Stimulated activated effector memory CD8-positive, alpha-beta T cell treated with anti-CD3 and anti-CD28 coated beads, Interleukin-12 subunit alpha, Interleukin-12 subunit beta, amount 100 ng/mL, for 72 hours (primary cell): ENCODE data around the gene MED12L.
"Not testable (repeated sequence)": the region's sequence is repeated elsewhere in the genome, so short reads cannot be mapped to it uniquely, and the experiment has no call there.

Experiments used
- ATAC-seq: fragments of 150-1000 bp; cut with Tn5 transposase; 2 replicates; pipeline ENCODE4 v1.10.0; 2021
- DNase-seq, 2 donors: peaks; one replicate each; pipeline ENCODE4 v3.0.0; 2021 to 2022; ENCODE audit warnings: low spot score in 2 of 2
- H3K27ac Mint-ChIP-seq: one replicate; pipeline ENCODE4 v1.8.0; 2022; ENCODE audit warnings: mild to moderate bottlenecking, mixed read lengths
- H3K36me3 Mint-ChIP-seq: one replicate; pipeline ENCODE4 v1.8.0; 2022; ENCODE audit warnings: mild to moderate bottlenecking, mixed read lengths
- H3K4me1 Mint-ChIP-seq: one replicate; pipeline ENCODE4 v1.8.0; 2022; ENCODE audit warnings: mixed read lengths
- H3K4me3 Mint-ChIP-seq: one replicate; pipeline ENCODE4 v1.8.0; 2022; ENCODE audit warnings: mild to moderate bottlenecking, mixed read lengths
- H3K9me3 Mint-ChIP-seq: one replicate; pipeline ENCODE4 v1.8.0; 2022; ENCODE audit warnings: mixed read lengths

The MED12L gene

DNA sequence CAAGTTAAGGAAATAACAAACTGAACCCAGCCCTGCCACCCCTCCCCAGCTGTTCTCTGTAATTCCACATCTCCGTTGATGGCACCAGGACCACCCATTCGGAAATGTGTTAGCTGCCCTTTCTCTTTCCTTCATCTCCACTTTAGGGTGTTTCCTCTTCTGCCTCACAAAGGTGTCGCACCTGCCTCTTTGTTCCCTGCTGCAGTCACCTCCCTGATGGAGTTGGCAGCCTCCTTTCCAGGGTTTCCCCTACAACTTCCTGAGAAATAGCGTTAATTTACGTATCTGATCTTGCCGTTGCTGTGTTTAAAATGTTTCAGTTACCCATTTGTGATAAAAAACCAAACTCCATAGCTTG, 60.2 kb downstream of the MED12L start:
- no peak overlapping the region for H3K27ac Mint-ChIP-seq
- DNase-seq (no peak), ATAC-seq (no peak)
- no peaks in the 10 kb centered on the region for H3K36me3 Mint-ChIP-seq
- H3K4me1 Mint-ChIP-seq: no peaks in the 10 kb centered on the region
- no peaks in the 10 kb centered on the region for H3K9me3 Mint-ChIP-seq
- H3K4me3 Mint-ChIP-seq: no peak overlapping the region

DNA sequence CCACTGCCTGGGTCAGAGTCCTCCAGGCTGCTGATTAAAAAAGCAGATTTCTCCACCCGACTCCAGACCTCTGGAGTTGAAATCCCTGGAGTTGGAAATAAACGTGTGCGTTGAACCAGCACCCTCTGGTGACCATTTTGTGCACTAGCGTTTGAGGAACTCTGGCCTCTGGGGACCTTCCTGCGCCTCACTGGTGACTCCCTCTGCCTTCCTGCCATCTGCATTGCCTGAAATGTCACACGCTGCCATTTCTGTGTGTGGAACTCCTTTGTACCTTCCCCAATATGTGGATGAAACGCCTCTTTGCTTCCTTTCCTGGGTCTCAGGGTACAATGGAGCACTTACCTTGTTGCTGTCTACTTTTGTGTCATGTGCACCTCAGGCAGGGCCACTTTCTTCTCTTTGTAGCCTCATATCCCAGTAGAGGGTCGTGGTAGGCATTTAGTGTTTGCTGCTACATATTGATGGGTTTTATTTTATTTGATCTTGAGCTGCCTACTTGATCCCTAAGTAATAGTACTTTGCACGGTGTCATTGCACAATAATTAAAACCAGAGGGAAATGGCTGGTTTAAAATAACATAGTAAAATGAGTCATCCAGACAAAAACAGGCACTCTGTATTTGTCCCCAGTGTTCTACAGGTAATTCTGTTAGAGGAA, 60.7 kb downstream of the MED12L start:
- H3K27ac Mint-ChIP-seq: no peak overlapping the region
- no peaks in the 10 kb centered on the region for H3K36me3 Mint-ChIP-seq
- H3K4me1 Mint-ChIP-seq: no peaks in the 10 kb centered on the region
- ATAC-seq: peak; percentile 90
- DNase-seq: peak; percentile 20 to 64
- H3K4me3 Mint-ChIP-seq: no peak overlapping the region
- no peaks in the 10 kb centered on the region for H3K9me3 Mint-ChIP-seq

DNA sequence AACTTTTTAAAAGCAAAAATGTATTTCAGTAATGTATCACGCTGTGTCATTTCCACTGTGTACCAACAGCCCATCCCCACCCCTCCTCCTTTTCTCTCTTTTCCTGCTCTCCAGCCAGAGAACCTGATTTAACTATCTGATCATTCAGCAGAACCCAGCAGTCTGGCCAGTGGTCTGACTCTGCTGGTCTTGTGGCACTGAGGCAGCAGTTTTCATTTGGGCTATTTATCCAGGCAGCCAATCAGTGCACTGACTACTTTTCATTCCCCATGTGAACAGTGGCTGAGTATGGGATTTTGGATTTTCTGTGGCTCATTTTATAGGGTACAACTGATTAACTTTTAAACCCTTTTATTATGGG, 61.2 kb downstream of the MED12L start:
- Mint-ChIP-seq H3K9me3 (no peaks in the 10 kb centered on the region), H3K4me1 (no peaks in the 10 kb centered on the region), H3K4me3 (no peak overlapping the region), H3K36me3 (no peaks in the 10 kb centered on the region), H3K27ac (no peak overlapping the region)
- DNase-seq (no peak), ATAC-seq (no peak)

DNA sequence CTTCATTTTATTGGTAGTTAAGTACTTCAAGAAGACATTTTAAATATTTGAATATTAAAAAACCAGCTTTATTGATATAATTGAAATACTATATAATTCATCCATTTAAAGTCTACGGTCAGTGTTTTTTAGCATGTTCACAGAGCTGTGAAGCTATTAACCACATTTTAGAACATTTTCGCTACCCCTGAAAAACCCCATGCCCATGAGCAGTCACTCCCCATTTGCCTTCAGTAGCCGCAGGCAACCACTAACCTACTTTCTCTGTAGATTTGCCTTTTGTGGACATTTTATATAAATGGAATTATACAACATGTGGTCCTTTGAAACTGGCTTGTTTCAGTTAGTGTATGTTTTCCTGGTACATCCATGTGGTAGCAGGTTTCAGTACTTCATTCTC, 61.8 kb downstream of the MED12L start:
- no peaks in the 10 kb centered on the region for H3K9me3 Mint-ChIP-seq
- no peak for ATAC-seq
- H3K4me1 Mint-ChIP-seq: no peaks in the 10 kb centered on the region
- no peaks in the 10 kb centered on the region for H3K36me3 Mint-ChIP-seq
- no peak overlapping the region for H3K4me3 Mint-ChIP-seq
- no peak for DNase-seq
- no peak overlapping the region for H3K27ac Mint-ChIP-seq

DNA sequence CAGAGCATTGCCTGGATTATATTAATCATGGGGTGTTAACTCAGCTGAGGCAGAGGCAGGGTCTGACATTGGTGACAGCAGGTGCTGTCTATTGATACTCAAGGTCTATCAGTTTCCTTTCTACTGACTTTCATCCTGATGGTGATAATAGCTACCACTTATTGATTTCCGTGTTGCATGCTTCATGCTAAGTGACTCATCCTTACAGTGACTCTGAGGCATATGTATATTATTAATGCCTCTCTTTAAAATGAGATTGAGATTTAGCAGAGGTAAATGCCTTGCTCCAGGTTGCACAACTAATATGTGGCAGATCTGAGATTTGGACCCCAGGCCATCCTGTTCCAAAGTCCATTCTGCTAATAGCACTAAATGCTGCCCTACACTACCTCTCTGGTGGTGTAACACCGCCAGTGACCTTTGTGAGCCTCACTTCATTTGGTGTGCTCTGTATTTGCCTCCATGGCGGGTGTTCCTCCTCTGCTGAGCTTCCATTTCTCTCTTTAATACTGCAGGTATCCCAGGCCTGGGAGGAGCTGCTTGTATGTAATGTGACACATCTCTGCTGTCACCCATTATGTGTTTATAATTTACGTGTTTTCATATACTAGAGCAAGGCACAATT, 67.1 kb downstream of the MED12L start:
- Mint-ChIP-seq H3K9me3 (no peaks in the 10 kb centered on the region), H3K36me3 (no peaks in the 10 kb centered on the region), H3K4me1 (no peaks in the 10 kb centered on the region), H3K27ac (no peak overlapping the region), H3K4me3 (no peak overlapping the region)
- DNase-seq: no peak
- no peak for ATAC-seq

DNA sequence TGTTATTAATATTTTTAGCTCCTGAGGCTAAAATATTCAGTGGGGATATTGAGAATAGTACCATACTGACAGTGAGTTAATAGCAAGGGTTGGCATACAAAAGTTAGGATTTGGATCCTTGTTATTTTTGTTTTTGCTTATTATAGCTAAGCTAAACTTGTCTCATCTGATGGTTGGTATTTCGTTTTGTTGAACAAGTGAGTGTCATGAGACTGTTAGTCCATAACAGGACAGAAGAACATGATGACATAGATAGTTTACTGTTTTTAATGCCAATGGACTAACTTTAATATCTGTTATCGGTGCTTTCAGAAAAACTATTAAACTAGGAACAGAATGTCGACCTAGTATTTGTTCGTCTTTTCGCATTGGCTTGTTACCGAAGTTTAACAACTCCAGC, 69.1 kb downstream of the MED12L start:
- ATAC-seq (no peak), DNase-seq (no peak)
- H3K9me3 Mint-ChIP-seq: no peaks in the 10 kb centered on the region
- H3K4me1 Mint-ChIP-seq: no peaks in the 10 kb centered on the region
- H3K36me3 Mint-ChIP-seq: no peaks in the 10 kb centered on the region
- H3K27ac Mint-ChIP-seq: no peak overlapping the region
- no peak overlapping the region for H3K4me3 Mint-ChIP-seq

DNA sequence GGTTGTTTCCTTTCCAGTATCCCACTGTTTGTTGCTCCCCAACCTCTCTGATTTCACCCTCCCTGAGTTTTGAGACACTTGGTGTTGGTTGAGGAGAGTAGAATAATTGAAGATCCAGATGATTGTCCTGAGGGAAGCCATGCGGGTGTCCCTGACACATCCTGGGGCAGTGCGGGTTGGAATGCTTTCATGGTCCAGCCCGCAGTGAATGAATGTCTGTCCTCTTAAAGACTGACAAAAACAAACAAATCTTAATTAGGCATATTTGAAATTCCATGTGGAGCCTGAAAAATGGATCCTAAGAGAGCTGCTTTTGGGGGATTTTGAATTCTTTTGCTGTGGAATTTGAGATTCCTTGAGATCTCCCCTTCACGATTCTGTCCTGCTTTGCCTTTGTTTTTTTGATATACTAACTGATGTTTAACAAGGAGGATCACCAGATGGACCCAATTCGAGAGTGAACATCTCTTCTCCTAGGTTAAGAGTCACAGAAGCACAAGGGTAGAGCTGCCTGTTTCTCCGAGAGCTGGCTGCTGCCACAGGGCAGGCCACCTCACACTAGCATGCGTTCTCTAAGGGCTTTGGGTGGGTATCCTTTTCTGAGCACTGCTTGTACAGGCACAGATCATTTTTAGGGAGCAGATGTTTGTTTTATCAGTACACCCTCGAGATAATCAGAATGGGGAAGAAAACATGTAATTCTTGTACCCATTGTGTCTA, 70.1 kb downstream of the MED12L start:
- Mint-ChIP-seq H3K4me3 (no peak overlapping the region), H3K4me1 (no peaks in the 10 kb centered on the region), H3K36me3 (no peaks in the 10 kb centered on the region), H3K9me3 (no peaks in the 10 kb centered on the region), H3K27ac (no peak overlapping the region)
- DNase-seq: no peak
- ATAC-seq: no peak

DNA sequence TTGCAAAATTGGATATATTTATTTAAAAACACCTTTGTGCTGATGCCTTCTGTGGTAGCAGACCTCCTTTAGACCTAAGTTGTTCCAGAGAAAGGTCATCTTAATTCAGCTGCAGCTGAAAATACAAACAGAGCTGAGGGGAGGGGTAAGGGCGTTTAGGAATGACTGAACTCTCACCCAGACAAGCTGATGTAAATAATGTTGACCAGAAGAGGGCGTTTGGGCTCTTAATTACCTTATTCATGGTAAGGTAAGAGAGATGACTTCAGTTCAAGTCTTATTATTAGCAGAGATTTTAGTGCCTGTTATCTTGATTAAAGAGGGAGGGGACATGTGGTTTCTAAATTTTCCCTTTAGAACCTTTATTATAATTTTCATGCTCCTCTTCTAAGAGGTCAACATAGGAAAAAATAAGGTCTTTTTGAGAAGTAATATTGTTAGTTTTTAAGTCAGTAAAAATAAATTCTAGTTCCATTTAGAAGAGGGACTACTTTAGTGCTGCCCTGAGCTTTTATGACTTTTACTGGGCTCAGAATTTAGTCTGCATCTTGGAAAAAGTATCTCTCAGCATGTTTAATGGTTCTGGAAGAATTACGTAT, 71.3 kb downstream of the MED12L start:
- Mint-ChIP-seq H3K27ac (no peak overlapping the region), H3K4me1 (no peaks in the 10 kb centered on the region), H3K36me3 (no peaks in the 10 kb centered on the region), H3K9me3 (no peaks in the 10 kb centered on the region), H3K4me3 (no peak overlapping the region)
- DNase-seq (no peak), ATAC-seq (peak; percentile 83)

DNA sequence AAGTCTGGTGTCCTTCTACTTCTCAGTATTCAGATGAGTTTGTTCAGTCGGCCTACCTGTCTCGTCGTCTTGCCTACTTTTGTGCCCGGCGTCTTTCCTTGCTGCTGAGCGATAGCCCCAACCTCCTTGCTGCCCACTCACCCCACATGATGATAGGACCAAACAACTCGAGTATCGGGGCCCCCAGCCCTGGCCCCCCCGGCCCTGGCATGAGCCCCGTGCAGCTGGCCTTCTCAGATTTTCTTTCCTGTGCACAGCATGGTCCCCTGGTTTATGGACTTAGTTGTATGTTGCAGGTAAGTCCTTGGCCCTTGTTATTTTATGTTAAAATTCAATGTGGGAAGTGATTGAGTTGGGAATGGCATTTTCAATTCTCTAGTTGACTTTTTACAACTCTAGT, 74.3 kb downstream of the MED12L start:
- ATAC-seq (no peak), DNase-seq (no peak)
- H3K4me3 Mint-ChIP-seq: no peak overlapping the region
- H3K36me3 Mint-ChIP-seq: no peaks in the 10 kb centered on the region
- H3K4me1 Mint-ChIP-seq: no peaks in the 10 kb centered on the region
- H3K9me3 Mint-ChIP-seq: no peaks in the 10 kb centered on the region
- no peak overlapping the region for H3K27ac Mint-ChIP-seq

DNA sequence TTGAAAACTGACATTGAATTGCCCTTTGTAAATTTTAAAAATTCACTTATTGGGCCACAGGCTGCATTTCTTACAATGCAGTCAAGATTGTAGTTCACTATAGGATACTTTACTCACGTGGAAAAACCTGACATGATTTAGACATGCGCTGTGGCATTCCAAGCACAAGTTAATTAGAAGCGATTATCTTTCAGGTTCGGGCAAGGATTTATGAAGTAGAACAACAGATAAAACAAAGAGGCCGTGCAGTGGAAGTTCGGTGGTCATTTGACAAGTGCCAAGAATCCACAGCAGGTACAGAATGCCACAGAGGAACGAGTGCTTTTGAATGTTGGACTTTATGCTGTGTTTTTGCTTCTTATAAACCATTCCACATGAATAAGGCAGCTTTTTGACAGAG, 79.8 kb downstream of the MED12L start:
- Mint-ChIP-seq H3K36me3 (no peaks in the 10 kb centered on the region), H3K4me3 (no peak overlapping the region), H3K27ac (no peak overlapping the region), H3K4me1 (peaks cover 14% of the 10 kb centered on the region), H3K9me3 (no peaks in the 10 kb centered on the region)
- DNase-seq (no peak), ATAC-seq (no peak)

DNA sequence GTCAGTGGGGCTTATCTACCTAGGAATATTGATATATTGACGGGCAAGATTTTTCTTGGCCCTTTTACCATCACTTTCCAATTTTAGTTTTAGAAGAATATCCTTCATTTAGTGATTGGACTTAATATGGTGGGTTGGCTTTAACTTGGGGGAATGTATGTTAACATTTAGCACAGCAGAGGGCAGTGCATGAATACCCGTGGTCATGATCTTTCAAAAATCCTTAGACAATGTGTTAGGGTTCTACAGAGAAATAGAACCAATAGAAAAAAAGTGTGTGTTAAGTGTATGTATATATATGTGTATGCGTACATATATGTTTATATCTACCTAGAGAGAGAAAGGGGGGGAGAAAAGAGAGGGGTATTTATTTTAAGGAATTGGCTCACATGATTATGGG, 80.7 kb downstream of the MED12L start:
- H3K27ac Mint-ChIP-seq: no peak overlapping the region
- no peaks in the 10 kb centered on the region for H3K36me3 Mint-ChIP-seq
- H3K4me3 Mint-ChIP-seq: no peak overlapping the region
- no peak for ATAC-seq
- DNase-seq: no peak
- H3K9me3 Mint-ChIP-seq: no peaks in the 10 kb centered on the region
- H3K4me1 Mint-ChIP-seq: peaks cover 24% of the 10 kb centered on the region

DNA sequence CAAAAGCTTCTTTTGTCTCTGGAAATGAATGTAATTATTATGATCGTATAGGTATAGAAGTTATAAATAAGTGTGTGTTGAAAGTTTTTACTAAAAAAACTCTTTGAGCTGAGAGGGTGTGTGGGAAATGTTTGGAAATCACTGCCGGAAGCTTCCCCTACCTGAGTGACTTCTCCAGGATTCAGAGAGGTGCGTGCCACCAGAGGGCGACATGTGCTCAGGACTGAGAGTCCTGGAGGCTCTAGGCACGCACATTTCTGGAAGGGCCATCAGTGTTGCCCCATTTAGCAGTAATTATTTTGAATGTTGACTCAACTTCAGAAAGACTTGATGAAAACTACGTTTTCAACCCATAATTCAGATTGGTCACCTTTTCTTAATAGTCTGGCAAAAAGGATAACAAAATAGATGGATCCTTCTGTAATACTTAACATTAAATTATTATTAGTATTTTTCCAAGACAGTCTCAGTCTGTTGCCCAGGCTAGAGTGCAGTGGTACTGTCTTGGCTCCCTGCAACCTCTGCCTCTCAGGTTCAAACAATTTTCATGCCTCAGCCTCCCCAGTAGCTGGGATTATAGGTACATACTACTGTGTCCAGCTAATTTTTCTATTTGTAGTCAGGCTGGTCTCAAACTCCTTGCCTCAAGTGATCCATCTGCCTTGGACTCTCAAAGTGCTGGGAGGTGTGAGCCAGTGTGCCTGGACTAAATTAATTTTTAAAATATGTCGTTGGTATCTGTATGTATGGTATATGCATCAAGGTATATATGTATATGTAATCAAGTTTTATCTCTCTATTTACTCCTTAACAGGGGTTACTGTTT, 83.0 kb downstream of the MED12L start:
- Mint-ChIP-seq H3K4me3 (no peak overlapping the region), H3K36me3 (no peaks in the 10 kb centered on the region), H3K27ac (no peak overlapping the region), H3K4me1 (peaks cover 38% of the 10 kb centered on the region), H3K9me3 (no peaks in the 10 kb centered on the region)
- peak; percentile 66 to 87 for DNase-seq
- peak; percentile 81 for ATAC-seq

DNA sequence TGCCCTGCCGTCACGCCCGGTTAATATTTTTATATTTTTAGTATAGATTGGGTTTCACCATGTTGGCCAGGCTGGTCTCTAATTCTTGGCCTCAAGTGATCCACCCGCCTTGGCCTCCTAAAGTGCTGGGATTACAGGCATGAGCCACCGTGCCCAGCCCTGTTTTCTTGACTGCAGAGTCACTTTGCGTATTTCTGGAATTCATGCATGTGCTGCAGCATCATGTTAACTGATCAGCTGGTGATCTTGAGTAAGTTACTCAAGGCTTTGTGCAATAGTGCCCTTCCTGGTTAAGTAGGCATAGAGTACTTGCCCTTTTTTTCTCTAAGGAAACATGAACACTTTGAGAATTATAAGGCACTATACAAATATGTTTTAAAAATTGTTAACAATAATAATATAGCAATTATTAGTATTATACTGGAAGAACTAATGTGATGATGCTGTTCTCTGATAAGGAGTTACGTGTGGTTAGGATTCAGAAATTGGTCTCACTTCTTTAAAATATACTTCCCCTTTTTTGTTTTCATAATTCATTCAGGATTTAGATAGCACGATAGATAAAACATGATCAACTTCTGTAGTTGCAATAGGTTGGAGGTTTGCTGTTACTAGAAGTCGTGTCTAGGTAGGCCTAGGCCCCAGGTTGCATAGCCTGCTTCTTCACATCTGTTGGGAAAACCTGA, 83.9 kb downstream of the MED12L start:
- Mint-ChIP-seq H3K4me3 (peak overlapping the region; percentile 66), H3K4me1 (peaks cover 38% of the 10 kb centered on the region), H3K9me3 (no peaks in the 10 kb centered on the region), H3K27ac (peak overlapping the region; percentile 90), H3K36me3 (no peaks in the 10 kb centered on the region)
- ATAC-seq (no peak), DNase-seq (no peak)

DNA sequence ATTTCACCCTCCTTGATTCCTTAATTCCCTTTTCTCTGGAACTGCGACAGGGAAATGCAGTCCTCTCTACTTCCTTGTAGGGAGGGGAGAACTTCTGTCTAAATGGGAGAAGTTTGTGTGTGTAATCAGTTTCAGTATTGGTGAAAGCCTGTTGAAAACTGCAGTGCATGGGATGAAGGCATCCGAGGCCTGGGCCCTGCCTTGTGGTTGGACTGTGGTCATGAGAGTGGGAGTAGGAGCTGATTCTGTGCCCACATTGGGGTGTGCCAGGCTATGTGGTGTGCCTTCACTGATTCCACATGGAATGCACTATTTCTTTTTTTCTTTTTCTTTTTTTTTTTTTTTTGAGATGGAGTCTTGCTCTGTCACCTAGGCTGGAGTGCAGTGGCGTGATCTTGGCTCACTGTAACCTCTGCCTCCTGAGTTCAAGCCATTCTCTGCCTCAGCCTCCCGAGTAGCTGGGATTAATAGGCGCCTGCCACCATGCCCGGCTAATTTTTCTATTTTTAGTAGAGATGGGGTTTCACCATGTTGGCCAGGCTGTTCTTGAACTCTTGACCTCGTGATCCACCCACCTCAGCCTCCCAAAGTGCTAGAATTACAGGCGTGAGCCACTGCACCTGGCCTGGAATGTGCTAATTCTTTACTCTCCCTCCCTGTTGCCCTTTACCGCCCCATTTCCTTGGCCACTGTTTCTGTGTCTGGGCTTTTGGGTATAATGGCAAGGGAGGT, 84.7 kb downstream of the MED12L start:
- Mint-ChIP-seq H3K4me1 (peaks cover 38% of the 10 kb centered on the region), H3K4me3 (peak overlapping the region; percentile 66), H3K27ac (peak overlapping the region; percentile 90)
- not testable (repeated sequence) for H3K9me3 Mint-ChIP-seq, H3K36me3 Mint-ChIP-seq
- ATAC-seq: peak; percentile 68
- peak in 1 of 2 donors; percentile 64 for DNase-seq
